ENCODE measurements around the gene OCSTAMP.
A peak's percentile ranks its signal among the peaks of the same experiment; 100 is the strongest.

Gene OCSTAMP

GRCh38 chr20:46573234-46573633 lies 22.8 kb upstream of the OCSTAMP start:
- DNase-seq (ENCODE audit: low read depth) = no peak

- no peak for DNase-seq (ENCODE audit: low read depth)
Observed at GRCh38 chr20:46572790-46573189, 22.3 kb upstream of the OCSTAMP start.

- no peak for DNase-seq (ENCODE audit: low read depth)
Observed at GRCh38 chr20:46572153-46572552, 21.7 kb upstream of the OCSTAMP start.

- DNase-seq (ENCODE audit: low read depth) = no peak
Observed at GRCh38 chr20:46571418-46571817, 21.0 kb upstream of the OCSTAMP start.

GRCh38 chr20:46570956-46571355 lies 20.5 kb upstream of the OCSTAMP start:
- no peak for DNase-seq (ENCODE audit: low read depth)

GRCh38 chr20:46569961-46570360 lies 19.5 kb upstream of the OCSTAMP start:
- no peak for DNase-seq (ENCODE audit: low read depth)

GRCh38 chr20:46568570-46569129 lies 18.2 kb upstream of the OCSTAMP start:
- no peak for DNase-seq (ENCODE audit: low read depth)

GRCh38 chr20:46566125-46566524 lies 15.7 kb upstream of the OCSTAMP start:
- DNase-seq (ENCODE audit: low read depth) = no peak

- no peak for DNase-seq (ENCODE audit: low read depth)
Observed at GRCh38 chr20:46564241-46564957, 13.9 kb upstream of the OCSTAMP start.

- no peak for DNase-seq (ENCODE audit: low read depth)
Observed at GRCh38 chr20:46563860-46564221, 13.4 kb upstream of the OCSTAMP start.

- no peak for DNase-seq (ENCODE audit: low read depth)
Observed at GRCh38 chr20:46563170-46563859, 12.9 kb upstream of the OCSTAMP start.

- peak; percentile 37 for DNase-seq (ENCODE audit: low read depth)
Observed at GRCh38 chr20:46562373-46563169, 12.1 kb upstream of the OCSTAMP start.

GRCh38 chr20:46562009-46562372 lies 11.5 kb upstream of the OCSTAMP start:
- no peak for DNase-seq (ENCODE audit: low read depth)

- no peak for DNase-seq (ENCODE audit: low read depth)
Observed at GRCh38 chr20:46559685-46560440, 9.4 kb upstream of the OCSTAMP start.

GRCh38 chr20:46559001-46559400 lies 8.5 kb upstream of the OCSTAMP start:
- no peak for DNase-seq (ENCODE audit: low read depth)

GRCh38 chr20:46558511-46558959 lies 8.1 kb upstream of the OCSTAMP start:
- no peak for DNase-seq (ENCODE audit: low read depth)

- DNase-seq (ENCODE audit: low read depth) = no peak
Observed at GRCh38 chr20:46557231-46557956, 6.9 kb upstream of the OCSTAMP start.

GRCh38 chr20:46555370-46555956 lies 5.0 kb upstream of the OCSTAMP start:
- DNase-seq (ENCODE audit: low read depth) = no peak

GRCh38 chr20:46554828-46555227 lies 4.4 kb upstream of the OCSTAMP start:
- DNase-seq (ENCODE audit: low read depth) = no peak

GRCh38 chr20:46553926-46554325 lies 3.5 kb upstream of the OCSTAMP start:
- no peak for DNase-seq (ENCODE audit: low read depth)

All from activated gamma-delta T cell treated with anti-CD3 and anti-CD28 coated beads, Interleukin-2, amount 50 U/mL, for 16 hours (primary cell).